Middle frontal gyrus (tissue), 1 donor: ENCODE measurements around the gene PPWD1.

Experiments
- DNase-seq: peaks from one replicate; pipeline ENCODE4 v3.0.0-alpha.2; 2015; ENCODE audit warnings: low spot score; ENCODE audit errors: extremely low spot score

PPWD1 gene

GRCh38 chr5:65623482-65623881 lies 60.4 kb downstream of the PPWD1 start:
- no peak for DNase-seq

- DNase-seq, result peak; percentile 93
Measured at GRCh38 chr5:65624025-65624570, 61.0 kb downstream of the PPWD1 start, which contains the start of gene TRIM23. TSS of gene TRIM23 (minus strand) at chr5:65624333. CDS start at chr5:65624274, 59 bp downstream.

GRCh38 chr5:65624571-65625555 lies 61.8 kb downstream of the PPWD1 start, which contains the start of the genes SHLD3 and TRAPPC13:
TSS of gene SHLD3 (plus strand) at chr5:65625027. CDS start at chr5:65629588, 4,561 bp downstream.
TSS of gene TRAPPC13 (plus strand) at chr5:65625027. CDS start at chr5:65625061, 34 bp downstream.
- peak; percentile 81 for DNase-seq

- no peak for DNase-seq
Measured at GRCh38 chr5:65625743-65626142, 62.6 kb downstream of the PPWD1 start.

GRCh38 chr5:65630981-65631380 lies 67.9 kb downstream of the PPWD1 start:
- DNase-seq, result no peak
